Neutrophil (primary cell): ENCODE measurements around the gene LCK.

Experiments
- H3K27ac ChIP-seq: fragments of 200-600 bp; sonication (generic); 2 replicates; pipeline ENCODE4 v1.5.1; 2016; ENCODE audit warnings: mild to moderate bottlenecking, moderate library complexity
- H3K27me3 ChIP-seq: fragments of 200-600 bp; sonication (generic); 2 replicates; pipeline ENCODE4 v1.6.0; 2016; ENCODE audit warnings: mild to moderate bottlenecking
- H3K36me3 ChIP-seq: fragments of 200-600 bp; sonication (generic); 2 replicates; pipeline ENCODE4 v1.5.1; 2017
- H3K4me1 ChIP-seq, 2 experiments: fragments of 200-600 bp in 1 of 2; sonication (generic) in 1 of 2; 1 replicate in 1 of 2; 2 replicates in 1 of 2; pipeline versions ENCODE4 v1.5.1 to v1.6.1; 2013 to 2016; ENCODE audit warnings: low read depth in 1 of 2, low read length in 1 of 2, mild to moderate bottlenecking in 1 of 2, moderate library complexity in 1 of 2; ENCODE audit not compliant: control insufficient read depth in 1 of 2, insufficient read depth in 1 of 2
- H3K4me3 ChIP-seq, 2 experiments: fragments of 200-600 bp in 1 of 2; sonication (generic) in 1 of 2; 1 replicate in 1 of 2; 2 replicates in 1 of 2; pipeline ENCODE4 v1.5.1; 2013 to 2016; ENCODE audit warnings: low read depth in 1 of 2, low read length in 1 of 2, mild to moderate bottlenecking in 1 of 2, moderate library complexity in 1 of 2
- H3K9me3 ChIP-seq: fragments of 200-600 bp; sonication (generic); 2 replicates; pipeline ENCODE4 v1.5.1; 2016
- TF ChIP-seq, protein P1 (sequence below): fragments of 200-600 bp; sonication (generic); IDR thresholded peaks from 2 replicates; pipeline ENCODE4 v1.5.1; 2016; ENCODE audit warnings: antibody characterized with exemption

LCK gene

DNA sequence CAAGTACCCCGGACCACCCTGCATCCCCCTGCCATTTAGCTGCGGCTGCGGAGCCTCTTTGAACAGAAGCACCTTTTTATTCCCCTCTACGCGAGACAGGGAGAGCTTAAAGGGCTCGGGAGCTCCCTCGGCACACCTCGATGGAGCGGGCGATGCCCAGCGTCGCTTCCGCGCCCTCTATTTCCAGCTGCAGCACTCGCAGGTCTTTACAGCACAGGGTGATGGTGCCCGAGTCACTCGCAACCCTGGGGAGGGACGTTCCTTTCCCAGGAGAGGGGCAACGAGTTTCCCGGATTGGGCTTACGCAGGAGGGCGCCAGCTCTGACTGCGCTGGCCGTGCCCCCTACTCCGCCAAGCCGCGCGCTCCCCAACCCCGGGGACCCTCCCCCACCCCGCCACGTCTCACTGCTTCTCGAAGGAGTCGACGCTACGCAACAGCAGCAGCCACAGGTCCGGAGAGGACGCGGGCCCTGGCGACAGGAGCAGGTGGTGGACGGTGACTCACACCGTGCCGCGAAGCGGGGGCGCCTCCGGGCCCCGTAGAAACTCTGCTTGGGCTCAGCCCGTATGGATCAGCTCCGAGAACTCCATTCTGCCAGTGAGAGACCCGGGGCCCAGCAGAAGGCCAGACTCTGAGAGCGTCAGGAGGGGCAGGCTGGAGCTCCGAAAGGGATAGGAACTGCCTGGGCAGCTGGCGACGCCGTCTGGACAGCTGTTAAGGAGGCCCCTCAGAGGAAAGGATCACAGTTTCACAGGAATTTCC is 9.9 kb upstream of the LCK start:
- no peak overlapping the region for H3K27ac ChIP-seq
- H3K4me1 ChIP-seq, result peaks cover 21 to 22% of the 10 kb centered on the region in 2 experiments

DNA sequence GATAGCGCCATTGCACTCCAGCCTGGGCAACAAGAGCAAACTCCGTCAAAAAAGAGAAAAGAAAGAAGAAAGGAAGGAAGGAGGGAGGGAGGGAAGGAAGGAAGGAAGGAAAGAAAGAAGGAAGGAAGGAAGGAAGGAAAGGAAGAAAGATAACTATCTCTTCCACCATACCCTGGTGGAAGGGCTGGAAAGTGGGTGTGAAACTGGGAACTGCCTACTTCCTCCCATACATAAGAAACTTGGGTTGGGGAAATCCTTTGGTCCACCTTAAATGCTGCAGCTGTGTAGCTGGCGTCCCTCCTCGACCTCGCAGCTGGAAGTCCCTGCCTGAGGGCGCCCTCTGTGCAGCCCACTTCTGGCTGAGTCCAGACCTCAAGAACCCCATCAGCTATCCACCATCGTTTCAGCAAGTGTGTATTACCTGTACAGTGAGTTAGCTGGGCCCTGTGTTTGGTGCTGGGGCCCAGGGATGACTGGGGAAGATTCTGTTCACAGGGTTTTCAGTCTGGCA is 8.7 kb upstream of the LCK start:
- Histone ChIP-seq H3K27me3 (peaks cover 50% of the 10 kb centered on the region), H3K4me3 (no peak overlapping the region), H3K36me3 (no peaks in the 10 kb centered on the region), H3K9me3 (no peaks in the 10 kb centered on the region), H3K4me1 (peaks cover 21 to 22% of the 10 kb centered on the region in 2 experiments), H3K27ac (no peak overlapping the region)
- TF ChIP-seq, protein P1, sequence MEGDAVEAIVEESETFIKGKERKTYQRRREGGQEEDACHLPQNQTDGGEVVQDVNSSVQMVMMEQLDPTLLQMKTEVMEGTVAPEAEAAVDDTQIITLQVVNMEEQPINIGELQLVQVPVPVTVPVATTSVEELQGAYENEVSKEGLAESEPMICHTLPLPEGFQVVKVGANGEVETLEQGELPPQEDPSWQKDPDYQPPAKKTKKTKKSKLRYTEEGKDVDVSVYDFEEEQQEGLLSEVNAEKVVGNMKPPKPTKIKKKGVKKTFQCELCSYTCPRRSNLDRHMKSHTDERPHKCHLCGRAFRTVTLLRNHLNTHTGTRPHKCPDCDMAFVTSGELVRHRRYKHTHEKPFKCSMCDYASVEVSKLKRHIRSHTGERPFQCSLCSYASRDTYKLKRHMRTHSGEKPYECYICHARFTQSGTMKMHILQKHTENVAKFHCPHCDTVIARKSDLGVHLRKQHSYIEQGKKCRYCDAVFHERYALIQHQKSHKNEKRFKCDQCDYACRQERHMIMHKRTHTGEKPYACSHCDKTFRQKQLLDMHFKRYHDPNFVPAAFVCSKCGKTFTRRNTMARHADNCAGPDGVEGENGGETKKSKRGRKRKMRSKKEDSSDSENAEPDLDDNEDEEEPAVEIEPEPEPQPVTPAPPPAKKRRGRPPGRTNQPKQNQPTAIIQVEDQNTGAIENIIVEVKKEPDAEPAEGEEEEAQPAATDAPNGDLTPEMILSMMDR, result no peak

More for the DNA sequence above, 9.9 kb upstream of the LCK start:
- TF ChIP-seq, protein P1, result no peak
- Histone ChIP-seq H3K4me3 (peak overlapping the region; percentile 28 to 31), H3K36me3 (no peaks in the 10 kb centered on the region), H3K27me3 (peaks cover 50% of the 10 kb centered on the region), H3K9me3 (no peaks in the 10 kb centered on the region)

DNA sequence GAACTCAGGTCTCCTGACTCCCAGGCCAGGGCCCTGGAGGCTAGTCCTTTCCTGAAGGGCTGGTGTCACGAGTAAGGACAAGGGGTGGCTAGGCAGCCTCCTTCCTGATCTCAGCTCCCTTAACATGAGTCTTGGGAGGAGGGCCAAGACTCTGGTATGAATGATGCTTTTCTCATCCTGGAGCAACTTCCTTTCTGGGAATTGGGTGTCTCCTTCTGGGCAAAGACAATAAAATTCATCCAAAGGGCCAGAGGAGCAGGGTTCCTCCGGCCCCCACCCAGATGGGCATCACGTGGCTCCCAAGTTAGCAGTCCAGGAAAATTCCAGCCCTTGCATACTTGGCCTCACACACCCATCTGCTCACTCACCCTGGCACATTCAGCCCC is 4.2 kb upstream of the LCK start, which contains the start of gene FAM167B:
Gene FAM167B (plus strand): TSS at position 335 of the 386 bp plus-strand sequence. CDS start 200 bp downstream, outside the sequence.
- H3K36me3 ChIP-seq, result no peaks in the 10 kb centered on the region
- TF ChIP-seq, protein P1, result no peak
- no peak within 1 kb of the TSS for H3K27ac ChIP-seq
- peaks cover 35% of the 10 kb centered on the region for H3K27me3 ChIP-seq
- H3K4me1 ChIP-seq, result peaks cover 16 to 19% of the 10 kb centered on the region in 2 experiments
- no peak within 1 kb of the TSS for H3K4me3 ChIP-seq
- H3K9me3 ChIP-seq, result no peaks in the 10 kb centered on the region

DNA sequence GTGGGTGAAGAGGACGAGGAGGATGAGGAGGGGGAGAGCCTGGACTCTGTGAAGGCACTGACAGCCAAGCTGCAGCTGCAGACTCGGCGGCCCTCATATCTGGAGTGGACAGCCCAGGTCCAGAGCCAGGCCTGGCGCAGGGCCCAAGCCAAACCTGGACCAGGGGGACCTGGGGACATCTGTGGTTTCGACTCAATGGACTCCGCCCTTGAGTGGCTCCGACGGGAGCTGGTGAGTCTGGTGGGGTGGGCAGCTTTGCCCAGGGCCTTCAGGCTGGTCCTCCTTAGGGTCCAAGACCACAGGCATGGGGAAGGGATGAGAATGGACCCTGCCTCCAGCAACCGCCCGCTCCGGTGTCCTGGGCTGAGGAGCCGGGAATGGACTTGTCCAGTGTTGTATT is 3.6 kb upstream of the LCK start:
- Histone ChIP-seq H3K4me3 (no peak overlapping the region), H3K36me3 (no peaks in the 10 kb centered on the region), H3K4me1 (peaks cover 16% of the 10 kb centered on the region in 2 experiments), H3K27me3 (peaks cover 29% of the 10 kb centered on the region), H3K27ac (no peak overlapping the region), H3K9me3 (no peaks in the 10 kb centered on the region)
- TF ChIP-seq, protein P1, result no peak

DNA sequence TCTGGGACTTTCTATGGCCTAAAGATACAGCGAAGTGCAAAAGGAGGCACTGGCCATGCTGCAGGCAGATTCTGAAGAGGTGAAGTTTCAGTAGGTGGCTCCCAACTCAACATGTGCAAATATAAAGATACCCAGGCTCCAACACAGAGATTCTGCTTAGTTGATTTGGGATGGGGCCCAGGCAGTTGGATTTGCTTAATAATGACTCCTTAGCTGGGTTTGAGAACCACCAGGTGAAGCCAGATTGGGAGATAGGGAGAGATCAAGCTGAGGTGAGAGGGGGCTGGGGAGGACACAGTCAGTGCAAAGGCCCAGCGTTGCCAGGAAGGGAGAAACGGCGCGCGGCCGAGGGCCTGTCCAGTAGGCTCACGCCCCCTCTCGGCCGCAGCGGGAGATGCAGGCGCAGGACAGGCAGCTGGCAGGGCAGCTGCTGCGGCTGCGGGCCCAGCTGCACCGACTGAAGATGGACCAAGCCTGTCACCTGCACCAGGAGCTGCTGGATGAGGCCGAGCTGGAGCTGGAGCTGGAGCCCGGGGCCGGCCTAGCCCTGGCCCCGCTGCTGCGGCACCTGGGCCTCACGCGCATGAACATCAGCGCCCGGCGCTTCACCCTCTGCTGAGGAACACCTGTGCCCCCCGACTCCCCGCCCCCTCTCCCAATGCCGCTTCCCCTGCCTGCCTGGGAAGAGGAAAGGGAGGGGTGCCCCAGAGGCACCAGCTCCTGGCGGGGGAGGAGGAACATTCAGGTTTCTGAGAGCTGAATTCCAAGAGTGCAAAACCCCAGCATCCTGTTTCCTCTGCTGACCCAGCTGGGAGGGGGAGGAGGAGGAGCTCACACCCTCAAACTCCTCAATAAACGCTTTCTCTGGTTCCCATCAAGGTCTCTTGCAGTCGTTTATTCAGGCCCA is 2.8 kb upstream of the LCK start:
- Histone ChIP-seq H3K27ac (no peak overlapping the region), H3K9me3 (no peaks in the 10 kb centered on the region), H3K36me3 (no peaks in the 10 kb centered on the region), H3K4me1 (peaks cover 15 to 16% of the 10 kb centered on the region in 2 experiments), H3K4me3 (peak overlapping the region in 1 of 2 experiments; percentile 9), H3K27me3 (peaks cover 23% of the 10 kb centered on the region)
- TF ChIP-seq, protein P1, result peak; percentile 88
